SK-N-SH (cell line): Measurements from ENCODE around the gene ENPEP.

Experiments used
- CHD2 ChIP-seq: fragments of 150-350 bp; IDR thresholded peaks from 2 replicates; pipeline ENCODE4 v1.6.1; 2018; ENCODE audit warnings: low read length; ENCODE audit not compliant: partially characterized antibody
- EP300 ChIP-seq, 2 experiments: IDR thresholded peaks; 2 replicates each; pipeline versions ENCODE4 v1.4.0 to v1.6.1; 2012; ENCODE audit warnings: borderline replicate concordance in 1 of 2, low read depth in 1 of 2, low read length in 1 of 2
- FOSL2 ChIP-seq: IDR thresholded peaks from 2 replicates; pipeline ENCODE4 v1.4.0; 2012; ENCODE audit warnings: low read depth, mild to moderate bottlenecking, moderate library complexity, borderline replicate concordance
- FOXJ3 ChIP-seq: sonication (generic); formaldehyde crosslinking; IDR thresholded peaks from 2 replicates; pipeline ENCODE4 v1.5.1; 2020; ENCODE audit warnings: mild to moderate bottlenecking, missing genetic modification reagents
- MXI1 ChIP-seq: IDR thresholded peaks from 2 replicates; pipeline ENCODE4 v1.6.1; 2012; ENCODE audit warnings: mild to moderate bottlenecking, low read depth, low read length, improper control_type of control experiment
- POLR2AphosphoS5 ChIP-seq: IDR thresholded peaks from 2 replicates; pipeline ENCODE4 v1.6.1; 2012; ENCODE audit warnings: low read depth, low read length
- SMC3 ChIP-seq: IDR thresholded peaks from 2 replicates; pipeline ENCODE4 v1.6.1; 2012; ENCODE audit warnings: low read depth, low read length, improper control_type of control experiment
- USF2 ChIP-seq: fragments of 150-350 bp; IDR thresholded peaks from 2 replicates; pipeline ENCODE4 v1.6.1; 2017; ENCODE audit warnings: antibody characterized with exemption, low read length, low read depth, borderline replicate concordance
- TF ChIP-seq, protein P1 (sequence below): fragments of 200-600 bp; sonication (generic); IDR thresholded peaks from 2 replicates; pipeline ENCODE4 v1.6.1; 2017; ENCODE audit warnings: antibody characterized with exemption, mild to moderate bottlenecking, moderate library complexity
- TF ChIP-seq, protein P2 (sequence below): IDR thresholded peaks from 2 replicates; pipeline ENCODE4 v1.4.0; 2012; ENCODE audit warnings: low read depth, borderline replicate concordance

GRCh38 chr4:110486256-110486655, 10.3 kb downstream of the ENPEP start:
- TF ChIP-seq EP300 (IDR thresholded peaks at IDR 0.05; ENCODE audit: borderline replicate concordance in 1 of 2, low read depth in 1 of 2, low read length in 1 of 2) (no peak), MXI1 (no peak), CHD2 (no peak), FOXJ3 (no peak), POLR2AphosphoS5 (no peak), USF2 (no peak), FOSL2 (no peak), SMC3 (no peak)
- TF ChIP-seq, protein P1, sequence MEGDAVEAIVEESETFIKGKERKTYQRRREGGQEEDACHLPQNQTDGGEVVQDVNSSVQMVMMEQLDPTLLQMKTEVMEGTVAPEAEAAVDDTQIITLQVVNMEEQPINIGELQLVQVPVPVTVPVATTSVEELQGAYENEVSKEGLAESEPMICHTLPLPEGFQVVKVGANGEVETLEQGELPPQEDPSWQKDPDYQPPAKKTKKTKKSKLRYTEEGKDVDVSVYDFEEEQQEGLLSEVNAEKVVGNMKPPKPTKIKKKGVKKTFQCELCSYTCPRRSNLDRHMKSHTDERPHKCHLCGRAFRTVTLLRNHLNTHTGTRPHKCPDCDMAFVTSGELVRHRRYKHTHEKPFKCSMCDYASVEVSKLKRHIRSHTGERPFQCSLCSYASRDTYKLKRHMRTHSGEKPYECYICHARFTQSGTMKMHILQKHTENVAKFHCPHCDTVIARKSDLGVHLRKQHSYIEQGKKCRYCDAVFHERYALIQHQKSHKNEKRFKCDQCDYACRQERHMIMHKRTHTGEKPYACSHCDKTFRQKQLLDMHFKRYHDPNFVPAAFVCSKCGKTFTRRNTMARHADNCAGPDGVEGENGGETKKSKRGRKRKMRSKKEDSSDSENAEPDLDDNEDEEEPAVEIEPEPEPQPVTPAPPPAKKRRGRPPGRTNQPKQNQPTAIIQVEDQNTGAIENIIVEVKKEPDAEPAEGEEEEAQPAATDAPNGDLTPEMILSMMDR: no peak
- TF ChIP-seq, protein P2, sequence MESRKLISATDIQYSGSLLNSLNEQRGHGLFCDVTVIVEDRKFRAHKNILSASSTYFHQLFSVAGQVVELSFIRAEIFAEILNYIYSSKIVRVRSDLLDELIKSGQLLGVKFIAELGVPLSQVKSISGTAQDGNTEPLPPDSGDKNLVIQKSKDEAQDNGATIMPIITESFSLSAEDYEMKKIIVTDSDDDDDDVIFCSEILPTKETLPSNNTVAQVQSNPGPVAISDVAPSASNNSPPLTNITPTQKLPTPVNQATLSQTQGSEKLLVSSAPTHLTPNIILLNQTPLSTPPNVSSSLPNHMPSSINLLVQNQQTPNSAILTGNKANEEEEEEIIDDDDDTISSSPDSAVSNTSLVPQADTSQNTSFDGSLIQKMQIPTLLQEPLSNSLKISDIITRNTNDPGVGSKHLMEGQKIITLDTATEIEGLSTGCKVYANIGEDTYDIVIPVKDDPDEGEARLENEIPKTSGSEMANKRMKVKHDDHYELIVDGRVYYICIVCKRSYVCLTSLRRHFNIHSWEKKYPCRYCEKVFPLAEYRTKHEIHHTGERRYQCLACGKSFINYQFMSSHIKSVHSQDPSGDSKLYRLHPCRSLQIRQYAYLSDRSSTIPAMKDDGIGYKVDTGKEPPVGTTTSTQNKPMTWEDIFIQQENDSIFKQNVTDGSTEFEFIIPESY: no peak
